Skeletal muscle satellite cell (primary cell): Measurements from ENCODE around the gene ITGBL1.
A peak's percentile ranks its signal among the peaks of the same experiment; 100 is the strongest.

Experiments used
- H3K27me3 ChIP-seq: 2 replicates; pipeline ENCODE4 v1.7.0; 2013; ENCODE audit warnings: low read length; ENCODE audit not compliant: control insufficient read depth, insufficient read depth
- H3K36me3 ChIP-seq: 2 replicates; pipeline ENCODE4 v1.7.0; 2013; ENCODE audit warnings: mild to moderate bottlenecking, control low read depth, low read length; ENCODE audit not compliant: insufficient read depth
- H3K4me1 ChIP-seq: 2 replicates; pipeline ENCODE4 v1.7.0; 2013; ENCODE audit warnings: low read length; ENCODE audit not compliant: control insufficient read depth, insufficient read depth
- H3K4me2 ChIP-seq: 2 replicates; pipeline ENCODE4 v1.7.0; 2013; ENCODE audit warnings: mild to moderate bottlenecking, low read length
- H3K4me3 ChIP-seq: 2 replicates; pipeline ENCODE4 v1.7.0; 2013; ENCODE audit warnings: low read length
- H3K9ac ChIP-seq: 2 replicates; pipeline ENCODE4 v1.7.0; 2013; ENCODE audit warnings: mild to moderate bottlenecking, low read depth, low read length, moderate library complexity
- H3K9me3 ChIP-seq: replicated peaks from 2 replicates; pipeline ENCODE4 v1.7.0; 2013; ENCODE audit warnings: mild to moderate bottlenecking, control low read depth, low read length

ITGBL1 gene

DNA sequence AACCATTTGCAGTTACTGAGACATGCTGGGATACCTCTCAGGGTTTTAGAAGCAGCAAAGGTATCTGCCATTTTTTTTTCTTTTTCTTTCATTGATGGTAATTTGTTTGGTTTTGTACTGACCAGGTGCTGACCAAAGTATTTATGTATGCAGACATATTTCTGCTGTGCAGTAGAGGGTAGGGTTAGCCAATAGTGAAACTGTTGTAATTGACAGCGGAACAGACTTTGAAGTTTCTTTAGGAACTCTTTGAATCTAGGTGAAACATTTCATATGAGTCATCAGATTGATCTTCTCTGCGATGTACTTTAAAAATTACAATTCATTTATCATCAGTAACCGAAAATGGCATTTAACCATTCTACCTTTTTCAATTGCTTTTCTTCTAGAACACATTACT, 63.0 kb downstream of the ITGBL1 start:
- no peaks in the 10 kb centered on the region for H3K9me3 ChIP-seq
- no peaks in the 10 kb centered on the region for H3K27me3 ChIP-seq
- H3K4me3 ChIP-seq, result no peak overlapping the region
- H3K4me2 ChIP-seq, result no peak overlapping the region
- no peaks in the 10 kb centered on the region for H3K36me3 ChIP-seq
- H3K9ac ChIP-seq, result no peak overlapping the region
- H3K4me1 ChIP-seq, result peaks cover 71% of the 10 kb centered on the region

GRCh38 chr13:101516262-101516661, 63.8 kb downstream of the ITGBL1 start:
- no peaks in the 10 kb centered on the region for H3K27me3 ChIP-seq
- no peaks in the 10 kb centered on the region for H3K9me3 ChIP-seq
- peaks cover 76% of the 10 kb centered on the region for H3K4me1 ChIP-seq
- no peak overlapping the region for H3K4me2 ChIP-seq
- H3K9ac ChIP-seq, result no peak overlapping the region
- no peak overlapping the region for H3K4me3 ChIP-seq
- no peaks in the 10 kb centered on the region for H3K36me3 ChIP-seq

DNA sequence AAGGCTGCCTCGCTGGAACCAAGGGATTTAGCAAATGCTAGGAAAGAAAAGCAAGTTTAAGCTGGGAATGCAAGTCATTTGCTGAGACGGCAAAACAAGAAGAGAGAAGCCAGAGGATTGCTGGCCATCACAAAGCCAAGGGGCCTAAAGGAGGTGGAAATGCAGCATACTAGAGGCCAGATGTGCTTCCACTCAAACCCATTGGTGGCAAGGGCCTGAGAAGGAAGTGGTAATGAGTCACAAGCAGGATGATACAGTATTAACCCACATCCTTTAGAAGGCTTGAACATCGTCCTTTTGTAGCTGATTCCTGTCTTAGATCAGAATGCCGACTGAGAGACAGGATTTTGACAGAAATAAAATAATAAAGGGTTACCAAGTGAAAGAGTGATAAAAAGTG, 68.2 kb downstream of the ITGBL1 start:
- Histone ChIP-seq H3K9ac (peak overlapping the region; percentile 28), H3K4me3 (no peak overlapping the region), H3K4me1 (peaks cover 66% of the 10 kb centered on the region)

DNA sequence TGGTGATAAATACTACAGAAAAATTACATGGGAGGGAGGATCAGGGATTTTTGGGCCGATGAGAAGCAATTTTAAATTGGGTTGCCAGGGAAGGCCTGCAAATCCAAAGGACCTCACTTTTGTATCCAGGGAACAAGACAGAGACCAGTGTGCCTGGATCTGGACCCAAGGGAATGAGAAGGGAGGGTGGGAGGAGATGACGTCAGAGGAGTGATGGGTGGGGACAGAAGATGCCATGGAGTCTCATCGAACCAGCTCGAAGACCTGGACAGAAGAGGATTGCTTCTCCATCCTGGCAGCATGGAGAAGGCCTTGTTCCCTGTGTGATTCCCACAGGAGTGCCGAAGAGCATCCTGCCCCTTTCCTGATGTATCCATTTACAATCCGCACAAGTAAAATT, 68.9 kb downstream of the ITGBL1 start:
- H3K9me3 ChIP-seq, result no peaks in the 10 kb centered on the region
- H3K4me1 ChIP-seq, result peaks cover 61% of the 10 kb centered on the region
- H3K4me2 ChIP-seq, result peak overlapping the region; percentile 47
- peaks cover 12% of the 10 kb centered on the region for H3K36me3 ChIP-seq
- H3K4me3 ChIP-seq, result no peak overlapping the region
- no peaks in the 10 kb centered on the region for H3K27me3 ChIP-seq
- peak overlapping the region; percentile 28 for H3K9ac ChIP-seq

More for the DNA sequence above, 68.2 kb downstream of the ITGBL1 start:
- Histone ChIP-seq H3K4me2 (peak overlapping the region; percentile 47), H3K27me3 (no peaks in the 10 kb centered on the region), H3K36me3 (peaks cover 12% of the 10 kb centered on the region), H3K9me3 (no peaks in the 10 kb centered on the region)

- Histone ChIP-seq H3K36me3 (peaks cover 12% of the 10 kb centered on the region), H3K9me3 (no peaks in the 10 kb centered on the region), H3K9ac (no peak overlapping the region), H3K4me2 (no peak overlapping the region), H3K4me1 (peaks cover 60% of the 10 kb centered on the region), H3K27me3 (no peaks in the 10 kb centered on the region), H3K4me3 (no peak overlapping the region)
Measured at GRCh38 chr13:101522607-101523006, 70.1 kb downstream of the ITGBL1 start.

GRCh38 chr13:101523154-101524131, 71.0 kb downstream of the ITGBL1 start:
- Histone ChIP-seq H3K27me3 (no peaks in the 10 kb centered on the region), H3K4me2 (peak overlapping the region; percentile 16), H3K9me3 (no peaks in the 10 kb centered on the region), H3K9ac (no peak overlapping the region), H3K4me3 (no peak overlapping the region), H3K36me3 (peaks cover 12% of the 10 kb centered on the region), H3K4me1 (peaks cover 65% of the 10 kb centered on the region)

- peaks cover 4% of the 10 kb centered on the region for H3K36me3 ChIP-seq
- no peaks in the 10 kb centered on the region for H3K27me3 ChIP-seq
- H3K4me1 ChIP-seq, result peaks cover 62% of the 10 kb centered on the region
- no peak overlapping the region for H3K9ac ChIP-seq
- H3K4me3 ChIP-seq, result no peak overlapping the region
- H3K4me2 ChIP-seq, result no peak overlapping the region
- no peaks in the 10 kb centered on the region for H3K9me3 ChIP-seq
Measured at GRCh38 chr13:101527130-101527529, 74.7 kb downstream of the ITGBL1 start.

- Histone ChIP-seq H3K9ac (peak overlapping the region; percentile 6), H3K36me3 (peaks cover 3% of the 10 kb centered on the region), H3K27me3 (no peaks in the 10 kb centered on the region), H3K9me3 (no peaks in the 10 kb centered on the region), H3K4me1 (peaks cover 58% of the 10 kb centered on the region), H3K4me2 (peak overlapping the region; percentile 35), H3K4me3 (peak overlapping the region; percentile 37)
Measured at GRCh38 chr13:101529422-101529821, 76.9 kb downstream of the ITGBL1 start.

DNA sequence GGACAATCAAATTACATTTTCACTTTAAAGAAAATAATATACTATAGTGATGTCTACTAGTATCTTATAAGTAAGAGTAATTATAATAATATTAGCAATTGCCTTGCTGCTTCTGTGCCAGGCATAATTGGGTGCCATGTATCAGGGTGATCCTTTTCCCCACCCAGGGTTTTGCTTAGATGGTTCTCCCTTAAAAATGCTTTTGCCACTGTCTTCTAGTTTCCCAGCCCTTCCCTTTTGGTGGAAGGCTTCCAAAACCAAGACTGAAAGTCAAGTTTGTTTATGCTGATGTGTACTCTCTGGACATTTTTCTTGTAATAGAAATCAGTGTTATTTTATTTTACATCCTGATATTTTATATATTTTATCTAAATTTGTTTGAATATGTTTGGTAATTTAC, 77.8 kb downstream of the ITGBL1 start:
- H3K9ac ChIP-seq, result peak overlapping the region; percentile 6
- H3K36me3 ChIP-seq, result peaks cover 6% of the 10 kb centered on the region
- no peak overlapping the region for H3K4me2 ChIP-seq

DNA sequence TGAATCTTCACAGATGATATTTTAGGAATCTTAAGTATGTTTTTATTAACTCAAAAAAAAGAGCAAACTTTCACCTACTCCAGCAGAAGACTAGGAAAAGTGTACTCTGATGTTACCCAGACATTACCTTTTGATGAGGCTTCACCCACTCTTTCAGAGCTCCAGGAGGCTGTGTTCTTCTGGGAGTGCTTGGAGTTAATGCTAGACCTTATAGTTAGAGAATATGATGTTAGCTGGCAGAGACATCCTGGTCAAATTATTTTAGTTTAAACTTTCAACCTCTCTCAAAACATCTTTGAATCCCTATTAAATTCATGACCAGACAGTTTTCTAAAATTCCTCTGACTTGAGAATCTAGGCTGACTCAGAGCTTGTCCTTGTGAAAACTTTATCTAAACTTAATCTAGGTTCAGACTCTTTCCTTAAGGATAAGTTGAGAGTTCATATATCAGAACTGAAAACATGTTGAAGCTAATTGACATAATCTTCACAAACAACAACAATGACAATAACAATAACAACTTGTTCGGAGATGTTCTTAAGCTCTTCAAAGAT, 82.8 kb downstream of the ITGBL1 start:
- no peaks in the 10 kb centered on the region for H3K27me3 ChIP-seq
- H3K9ac ChIP-seq, result peak overlapping the region; percentile 33
- H3K4me2 ChIP-seq, result peak overlapping the region; percentile 55
- no peaks in the 10 kb centered on the region for H3K9me3 ChIP-seq
- peaks cover 55% of the 10 kb centered on the region for H3K4me1 ChIP-seq
- peaks cover 6% of the 10 kb centered on the region for H3K36me3 ChIP-seq
- peak overlapping the region; percentile 8 for H3K4me3 ChIP-seq

More for the DNA sequence above, 77.8 kb downstream of the ITGBL1 start:
- Histone ChIP-seq H3K4me3 (no peak overlapping the region), H3K4me1 (peaks cover 64% of the 10 kb centered on the region), H3K27me3 (no peaks in the 10 kb centered on the region), H3K9me3 (no peaks in the 10 kb centered on the region)

DNA sequence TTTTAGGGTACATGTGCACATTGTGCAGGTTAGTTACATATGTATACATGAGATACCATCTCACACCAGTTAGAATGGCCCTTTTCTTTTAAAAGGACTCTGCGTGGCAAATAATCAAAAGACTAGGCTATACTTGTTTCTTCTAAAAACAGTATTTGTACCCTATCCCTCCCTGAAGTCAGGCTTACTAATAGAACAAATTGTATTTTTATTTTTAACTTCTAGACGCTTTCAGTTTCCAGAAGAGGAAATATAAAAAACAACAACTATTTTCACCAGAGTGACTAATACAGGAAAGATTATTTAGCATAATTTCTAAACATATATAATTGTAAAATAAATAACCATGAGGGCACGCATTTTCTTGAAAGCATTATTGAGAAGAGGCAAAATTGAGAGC, 83.6 kb downstream of the ITGBL1 start:
- Histone ChIP-seq H3K4me2 (peak overlapping the region; percentile 55), H3K9ac (peak overlapping the region; percentile 33), H3K27me3 (no peaks in the 10 kb centered on the region), H3K4me3 (no peak overlapping the region), H3K9me3 (no peaks in the 10 kb centered on the region), H3K36me3 (peaks cover 6% of the 10 kb centered on the region), H3K4me1 (peaks cover 50% of the 10 kb centered on the region)
